Keratinocyte (primary cell): ENCODE results near the gene DCTN3. TPM values are rescaled to one million over a fixed set of nuclear protein-coding genes. Genes with fewer than 3 reads are reported as not detected.

ENCODE experiments used
- DNase-seq: peaks from one replicate; pipeline ENCODE4 v3.0.0-alpha.2; 2011; ENCODE audit warnings: low read depth, missing footprints, low spot score
- FAIRE-seq: peaks from 2 replicates; lab custom pipeline; 2011; peaks lifted over from hg19 to GRCh38; lab: Jason Lieb, UNC
- H2AFZ ChIP-seq: 2 replicates; pipeline ENCODE4 v1.6.0; 2012; ENCODE audit warnings: low read length, control low read depth, inconsistent platforms; ENCODE audit not compliant: control insufficient read depth
- H3K27ac ChIP-seq: 2 replicates; pipeline ENCODE4 v1.5.1; 2011; ENCODE audit warnings: low read length; ENCODE audit not compliant: control insufficient read depth, insufficient read depth
- H3K27me3 ChIP-seq: 3 replicates; pipeline ENCODE4 v1.6.0; 2011; ENCODE audit warnings: low read length; ENCODE audit not compliant: control insufficient read depth, insufficient read depth; ENCODE audit errors: extremely low read depth
- H3K36me3 ChIP-seq, 2 experiments: 2 replicates in 1 of 2; 3 replicates in 1 of 2; pipeline ENCODE4 v1.5.1; 2011; ENCODE audit warnings: low read length in 2 of 2, mild to moderate bottlenecking in 1 of 2; ENCODE audit not compliant: control insufficient read depth in 2 of 2, insufficient read depth in 2 of 2; ENCODE audit errors: extremely low read depth in 1 of 2
- H3K4me1 ChIP-seq: 3 replicates; pipeline ENCODE4 v1.5.1; 2011; ENCODE audit warnings: low read length; ENCODE audit not compliant: control insufficient read depth, insufficient read depth; ENCODE audit errors: extremely low read depth
- H3K4me2 ChIP-seq: 3 replicates; pipeline ENCODE4 v1.6.0; 2011; ENCODE audit warnings: low read depth, low read length; ENCODE audit not compliant: control insufficient read depth, insufficient read depth; ENCODE audit errors: extremely low read depth
- H3K4me3 ChIP-seq, 3 experiments: fragments of 200-600 bp in 1 of 3; sonication (generic) in 1 of 3; 2 replicates in 2 of 3; 3 replicates in 1 of 3; pipeline ENCODE4 v1.5.1; 2011 to 2016; ENCODE audit warnings: low read length in 3 of 3, mild to moderate bottlenecking in 3 of 3, control low read depth in 2 of 3, inconsistent platforms in 1 of 3, low read depth in 1 of 3, mixed read lengths in 1 of 3, mixed run types in 1 of 3, moderate library complexity in 1 of 3; ENCODE audit not compliant: control insufficient read depth in 2 of 3, insufficient read depth in 2 of 3; ENCODE audit errors: extremely low read depth in 1 of 3
- H3K79me2 ChIP-seq: 2 replicates; pipeline ENCODE4 v1.6.0; 2012; ENCODE audit warnings: low read length; ENCODE audit not compliant: control insufficient read depth, insufficient read depth
- H3K9ac ChIP-seq: 3 replicates; pipeline ENCODE4 v1.6.0; 2011; ENCODE audit warnings: low read length; ENCODE audit not compliant: control insufficient read depth, insufficient read depth; ENCODE audit errors: extremely low read depth
- H3K9me1 ChIP-seq: 3 replicates; pipeline ENCODE4 v1.6.0; 2011; ENCODE audit warnings: low read length; ENCODE audit not compliant: control insufficient read depth, insufficient read depth; ENCODE audit errors: extremely low read depth
- H3K9me3 ChIP-seq: 2 replicates; pipeline ENCODE4 v1.5.1; 2012; ENCODE audit warnings: low read depth, low read length; ENCODE audit not compliant: control insufficient read depth
- H4K20me1 ChIP-seq: 3 replicates; pipeline ENCODE4 v1.6.0; 2011; ENCODE audit warnings: low read length; ENCODE audit not compliant: control insufficient read depth, insufficient read depth; ENCODE audit errors: extremely low read depth
- EZH2 ChIP-seq: IDR thresholded peaks from one replicate; pipeline ENCODE4 v1.6.1; 2012; ENCODE audit warnings: inconsistent platforms, mild to moderate bottlenecking, low read length, moderate library complexity
- dilution Hi-C: fragments of 300-500 bp; cut with MboI; formaldehyde crosslinking; loops from one replicate; pipeline ENCODE4 v1.7.0; 2020; ENCODE audit warnings: low sequenced_read_pairs; ENCODE audit not compliant: extremely low pct_ligation_motif_present
- polyA plus RNA-seq, 5 experiments: library from polyadenylated mRNA; depleted of rRNA in 3 of 5; stranded (reverse) in 3 of 5; stranded (forward) in 1 of 5; unstranded in 1 of 5; fragments of >200 nt; gene quantifications; 1 replicate in 1 of 5; 2 replicates in 3 of 5; 3 replicates in 1 of 5; pipeline versions ENCODE4 v1.2.1 to v1.2.3, GENCODE V29; 2011 to 2012; ENCODE audit warnings: missing spikeins in 2 of 5, low read depth in 1 of 5, low replicate concordance in 1 of 5
- TF ChIP-seq, protein P1 (sequence below), 3 experiments: IDR thresholded peaks in 1 of 3; conservative IDR thresholded peaks in 1 of 3; optimal IDR thresholded peaks in 1 of 3; 2 replicates in 2 of 3; 3 replicates in 1 of 3; pipeline versions ENCODE3 to v1.5.1; 2011; ENCODE audit warnings: low read length in 3 of 3, mild to moderate bottlenecking in 3 of 3, moderate library complexity in 2 of 3, control low read depth in 1 of 3, inconsistent platforms in 1 of 3; ENCODE audit not compliant: insufficient read depth in 2 of 3; ENCODE audit errors: extremely low read depth in 1 of 3

Gene DCTN3
- polyA plus RNA-seq, 1 donor (not counting 4 experiments of a cell fraction or from before 2014, with no cell fraction given): 106 TPM

- no peaks in the 10 kb centered on the region for H3K27me3 ChIP-seq
- no peaks in the 10 kb centered on the region for H4K20me1 ChIP-seq
- no peaks in the 10 kb centered on the region for H3K9me1 ChIP-seq
- dilution Hi-C loops: no loop called here
- FAIRE-seq: peak; percentile 74
- H3K79me2 ChIP-seq: peaks cover 13% of the 10 kb centered on the region
- H3K27ac ChIP-seq: peak within 1 kb of the TSS; percentile 63
- peak within 1 kb of the TSS; percentile 76 for H3K9ac ChIP-seq
- peak within 1 kb of the TSS; percentile 66 to 91 (median 76) for H3K4me3 ChIP-seq
- DNase-seq: no peak
- no peaks in the 10 kb centered on the region for H3K9me3 ChIP-seq
- H3K36me3 ChIP-seq: peaks cover 7 to 13% of the 10 kb centered on the region in 2 experiments
- H3K4me1 ChIP-seq: peaks cover 22% of the 10 kb centered on the region
- H2AFZ ChIP-seq: peak within 1 kb of the TSS; percentile 95
- TF ChIP-seq, protein P1, sequence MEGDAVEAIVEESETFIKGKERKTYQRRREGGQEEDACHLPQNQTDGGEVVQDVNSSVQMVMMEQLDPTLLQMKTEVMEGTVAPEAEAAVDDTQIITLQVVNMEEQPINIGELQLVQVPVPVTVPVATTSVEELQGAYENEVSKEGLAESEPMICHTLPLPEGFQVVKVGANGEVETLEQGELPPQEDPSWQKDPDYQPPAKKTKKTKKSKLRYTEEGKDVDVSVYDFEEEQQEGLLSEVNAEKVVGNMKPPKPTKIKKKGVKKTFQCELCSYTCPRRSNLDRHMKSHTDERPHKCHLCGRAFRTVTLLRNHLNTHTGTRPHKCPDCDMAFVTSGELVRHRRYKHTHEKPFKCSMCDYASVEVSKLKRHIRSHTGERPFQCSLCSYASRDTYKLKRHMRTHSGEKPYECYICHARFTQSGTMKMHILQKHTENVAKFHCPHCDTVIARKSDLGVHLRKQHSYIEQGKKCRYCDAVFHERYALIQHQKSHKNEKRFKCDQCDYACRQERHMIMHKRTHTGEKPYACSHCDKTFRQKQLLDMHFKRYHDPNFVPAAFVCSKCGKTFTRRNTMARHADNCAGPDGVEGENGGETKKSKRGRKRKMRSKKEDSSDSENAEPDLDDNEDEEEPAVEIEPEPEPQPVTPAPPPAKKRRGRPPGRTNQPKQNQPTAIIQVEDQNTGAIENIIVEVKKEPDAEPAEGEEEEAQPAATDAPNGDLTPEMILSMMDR (optimal IDR thresholded peaks at IDR 0.05 in 1 of 3, IDR thresholded peaks at IDR 0.05 in 1 of 3, conservative IDR thresholded peaks at IDR 0.05 in 1 of 3; ENCODE audit: extremely low read depth in 1 of 3, insufficient read depth in 2 of 3, low read length in 3 of 3): peak in 2 of 3 experiments; percentile 61 to 62
- TF ChIP-seq EZH2: no peak
- peak within 1 kb of the TSS; percentile 100 for H3K4me2 ChIP-seq
These were observed 26.2 kb upstream of the DCTN3 start, which contains the start of gene GALT for GRCh38 chr9:34646211-34647083. GALT (plus strand) TSS chr9:34646675; CDS start chr9:34646705, 30 bp downstream.

- Histone ChIP-seq H3K36me3 (peaks cover 7 to 8% of the 10 kb centered on the region in 2 experiments), H3K9me1 (no peaks in the 10 kb centered on the region), H3K9ac (no peak overlapping the region), H3K4me1 (peaks cover 24% of the 10 kb centered on the region), H2AFZ (no peak overlapping the region), H3K27me3 (no peaks in the 10 kb centered on the region), H3K79me2 (peaks cover 13% of the 10 kb centered on the region), H3K4me3 (no peak overlapping the region), H3K9me3 (no peaks in the 10 kb centered on the region), H3K4me2 (no peak overlapping the region), H3K27ac (no peak overlapping the region), H4K20me1 (no peaks in the 10 kb centered on the region)
- dilution Hi-C loops: no loop called here
- FAIRE-seq (no peak), DNase-seq (no peak)
- TF ChIP-seq EZH2: no peak
- TF ChIP-seq, protein P1 (optimal IDR thresholded peaks at IDR 0.05 in 1 of 3, IDR thresholded peaks at IDR 0.05 in 1 of 3, conservative IDR thresholded peaks at IDR 0.05 in 1 of 3; ENCODE audit: extremely low read depth in 1 of 3, insufficient read depth in 2 of 3, low read length in 3 of 3): no peak
These were observed 24.5 kb upstream of the DCTN3 start for GRCh38 chr9:34644766-34645314.
